GM12878 (cell line): Measurements from ENCODE around the gene STX10. TPM values are rescaled to one million over a fixed set of nuclear protein-coding genes. Genes with fewer than 3 reads are reported as not detected.
A peak's percentile ranks its signal among the peaks of the same experiment; 100 is the strongest.
"Not testable (repeated sequence)": the region's sequence is repeated elsewhere in the genome, so short reads cannot be mapped to it uniquely, and the experiment has no call there.

ENCODE experiments used
- ATAC-seq: fragments of 200-7000 bp; cut with Tn5 transposase; 3 replicates; pipeline ENCODE4 v1.9.1; 2020; ENCODE audit warnings: mild to moderate bottlenecking, moderate library complexity
- BruUV-seq: library from RNA; stranded (reverse); fragments of 400-500 nt; replicated peaks from 2 replicates; lab custom pipeline; 2021; lab: Mats Ljungman, UMichigan
- CTCF ChIA-PET: fragments of 300-600 bp; sonication (Branson Sonifier 250); formaldehyde crosslinking; extraction: SDS; loops from one replicate; lab custom pipeline; 2021; ENCODE audit warnings: inconsistent platforms; lab: Yijun Ruan, JAX
- POLR2A ChIA-PET: fragments of 350-600 bp; formaldehyde crosslinking; extraction: SDS; loops from one replicate; lab custom pipeline; 2021; ENCODE audit warnings: inconsistent platforms; lab: Charles Lee
- RAD21 ChIA-PET: fragments of 300-600 bp; sonication (Branson Sonifier 250); formaldehyde crosslinking; loops from one replicate; lab custom pipeline; 2023; ENCODE audit warnings: antibody characterized with exemption; ENCODE audit not compliant: unreplicated experiment; lab: Charles Lee
- SMC1A ChIA-PET: fragments of 300-600 bp; sonication (Branson Sonifier 250); formaldehyde crosslinking; loops from one replicate; lab custom pipeline; 2023; ENCODE audit not compliant: unreplicated experiment, uncharacterized antibody; lab: Charles Lee
- DNase-seq: peaks from one replicate; pipeline ENCODE4 v3.0.0-alpha.2; 2011; ENCODE audit warnings: low read depth, low spot score
- FAIRE-seq: peaks from 3 replicates; lab custom pipeline; 2011; peaks lifted over from hg19 to GRCh38; lab: Jason Lieb, UNC
- H2AFZ ChIP-seq: 2 replicates; pipeline ENCODE4 v1.6.0; 2011; ENCODE audit warnings: low read depth, low read length, control low read depth; ENCODE audit not compliant: control insufficient read depth
- H3K27ac ChIP-seq: 2 replicates; pipeline ENCODE4 v1.5.1; 2011; ENCODE audit warnings: control low read depth; ENCODE audit not compliant: control insufficient read depth, insufficient read depth
- H3K27me3 ChIP-seq, 2 experiments: replicated peaks in 1 of 2; 2 replicates each; pipeline versions ENCODE4 v1.6.0 to v1.6.1; 2011; ENCODE audit warnings: low read length in 1 of 2; ENCODE audit not compliant: control insufficient read depth in 2 of 2, insufficient read depth in 2 of 2
- H3K36me3 ChIP-seq, 2 experiments: 2 replicates each; pipeline ENCODE4 v1.5.1; 2011; ENCODE audit warnings: low read length in 1 of 2; ENCODE audit not compliant: control insufficient read depth in 2 of 2, insufficient read depth in 2 of 2
- H3K4me1 ChIP-seq: 2 replicates; pipeline ENCODE4 v1.6.1; 2011; ENCODE audit warnings: mild to moderate bottlenecking, low read length, moderate library complexity, mixed read lengths; ENCODE audit not compliant: control insufficient read depth, insufficient read depth
- H3K4me2 ChIP-seq: 2 replicates; pipeline ENCODE4 v1.6.0; 2011; ENCODE audit warnings: control low read depth; ENCODE audit not compliant: control insufficient read depth, insufficient read depth
- H3K4me3 ChIP-seq: fragments of 200-600 bp; sonication (generic); 2 replicates; pipeline ENCODE4 v1.5.1; 2016
- H3K79me2 ChIP-seq: 2 replicates; pipeline ENCODE4 v1.6.0; 2011; ENCODE audit warnings: low read length; ENCODE audit not compliant: control insufficient read depth, insufficient read depth
- H3K9ac ChIP-seq: 2 replicates; pipeline ENCODE4 v1.8.0; 2011; ENCODE audit warnings: low read length, control low read depth, mixed read lengths; ENCODE audit not compliant: control insufficient read depth, insufficient read depth
- H3K9me3 ChIP-seq: replicated peaks from 3 replicates; pipeline ENCODE4 v1.5.1; 2011; ENCODE audit warnings: mild to moderate bottlenecking, low read length; ENCODE audit not compliant: control insufficient read depth, insufficient read depth
- H4K20me1 ChIP-seq: 2 replicates; pipeline ENCODE4 v1.6.0; 2011; ENCODE audit not compliant: control insufficient read depth, insufficient read depth
- NFYB ChIP-seq: IDR thresholded peaks from 2 replicates; pipeline ENCODE4 v1.6.1; 2011; ENCODE audit warnings: low read depth, mild to moderate bottlenecking, low read length, improper control_type of control experiment, moderate library complexity; ENCODE audit not compliant: insufficient read depth
- WGBS: methylation state at CpG from one replicate; pipeline ENCODE4 v1.1.6; 2016; ENCODE audit warnings: low lambda C conversion rate; ENCODE audit not compliant: insufficient replicate concordance, insufficient coverage; ENCODE audit errors: missing lambda C conversion rate; 5-methylcytosine and 5-hydroxymethylcytosine counted together
- in situ Hi-C: fragments of 300-500 bp; cut with MboI; formaldehyde crosslinking; loops from 9 replicates; pipeline ENCODE4 v1.14.3; 2018; ENCODE audit warnings: mixed read lengths
- intact Hi-C: fragments of 100-400 bp; cut with micrococcal nuclease; formaldehyde crosslinking; loops from one replicate; pipeline ENCODE4 v1.14.2; 2022; ENCODE audit not compliant: unreplicated experiment
- polyA plus RNA-seq, 11 experiments: library from polyadenylated mRNA; depleted of rRNA in 4 of 11; unstranded in 6 of 11; stranded (reverse) in 5 of 11; fragments of >200 nt; fragmentation: Nextera tagmentation in 4 of 11; fragmentation: Illumina TruSeq in 1 of 11; extraction: Ambion mirVana in 4 of 11; extraction: Trizol in 1 of 11; gene quantifications; 1 replicate in 1 of 11; 2 replicates in 10 of 11; pipeline versions ENCODE4 v1.2.1 to v1.2.3, GENCODE V29; 2011 to 2016; ENCODE audit warnings: inconsistent platforms in 2 of 11, missing spikeins in 2 of 11, low read depth in 1 of 11
- total RNA-seq, 4 experiments: library from RNA; depleted of rRNA in 3 of 4; stranded (reverse); fragments of >200 nt in 3 of 4; fragmentation: Illumina TruSeq in 1 of 4; extraction: Trizol in 1 of 4; gene quantifications; 2 replicates each; pipeline versions ENCODE4 v1.2.1 to v1.2.3, GENCODE V29; 2013 to 2021

The STX10 gene
- total and polyA plus RNA-seq, 10 of the 15 experiments (the other 5 are each of a cell fraction or from before 2014, with no cell fraction given) = 0.56 to 76.1 (median 47.6) TPM

GRCh38 chr19:13185763-13186657, 35.8 kb upstream of the STX10 start:
- peaks cover 15% of the 10 kb centered on the region for H3K4me1 ChIP-seq
- FAIRE-seq, H3K79me2 ChIP-seq, H4K20me1 ChIP-seq, H3K4me3 ChIP-seq, in situ Hi-C loops, H3K9me3 ChIP-seq, DNase-seq, intact Hi-C loops, H3K9ac ChIP-seq, H3K27me3 ChIP-seq, ATAC-seq, BruUV-seq, POLR2A ChIA-PET, H3K27ac ChIP-seq, H2AFZ ChIP-seq, H3K36me3 ChIP-seq, H3K4me2 ChIP-seq: not testable (repeated sequence)
- SMC1A ChIA-PET = interaction anchor here (0.6 to 1.1 kb wide), 2 partner anchors 9 to 63 kb away, joined by 3 read pairs; no protein-coding TSS in a partner anchor
- 89% methylated on average over 22 of the region's 22 CpGs for WGBS
- RAD21 ChIA-PET = interaction anchor here (1.2 kb wide), 1 partner anchor 31 kb away, joined by 3 read pairs; no protein-coding TSS in a partner anchor
- CTCF ChIA-PET = interaction anchor here (0.7 to 1.0 kb wide), 2 partner anchors 9 to 243 kb away, joined by 4 read pairs; no protein-coding TSS in a partner anchor
- TF ChIP-seq NFYB = peak; percentile 54; the same call in 1 of the 2 replicates

- CTCF ChIA-PET, H3K27me3 ChIP-seq, H4K20me1 ChIP-seq, in situ Hi-C loops, intact Hi-C loops, SMC1A ChIA-PET, H3K79me2 ChIP-seq, H3K27ac ChIP-seq, H3K4me2 ChIP-seq, H3K36me3 ChIP-seq, RAD21 ChIA-PET, H3K9ac ChIP-seq, ATAC-seq, FAIRE-seq, H3K4me3 ChIP-seq, DNase-seq, POLR2A ChIA-PET, BruUV-seq, H2AFZ ChIP-seq, H3K9me3 ChIP-seq: not testable (repeated sequence)
- 92% methylated on average over 23 of the region's 23 CpGs for WGBS
- peaks cover 18% of the 10 kb centered on the region for H3K4me1 ChIP-seq
These were observed 34.8 kb upstream of the STX10 start for GRCh38 chr19:13184926-13185325.
